Activated CD8-positive, alpha-beta memory T cell treated with anti-CD3 and anti-CD28 coated beads, Interleukin-2, amount 10 ng/mL, durations not matched to agents 7 days and 5 days (primary cell): ENCODE measurements around the gene DISP3. TPM values are rescaled to one million over a fixed set of nuclear protein-coding genes. Genes with fewer than 3 reads are reported as not detected.

Experiments used
- ATAC-seq: fragments of 150-1000 bp; cut with Tn5 transposase; one replicate; pipeline ENCODE4 v1.10.0; 2021; ENCODE audit warnings: moderate library complexity
- CTCF ChIA-PET: fragments of 350-600 bp; sonication (Branson Sonifier 250); formaldehyde crosslinking; loops from one replicate; lab custom pipeline; 2021; ENCODE audit warnings: antibody characterized with exemption; lab: Charles Lee
- DNase-seq: peaks from one replicate; pipeline ENCODE4 v3.0.0-alpha.2; 2020
- H3K27ac Mint-ChIP-seq: one replicate; pipeline ENCODE4 v1.8.0; 2021; ENCODE audit warnings: mild to moderate bottlenecking, mixed read lengths
- H3K27me3 Mint-ChIP-seq: one replicate; pipeline ENCODE4 v1.8.0; 2021; ENCODE audit warnings: mixed read lengths
- H3K36me3 Mint-ChIP-seq: one replicate; pipeline ENCODE4 v1.8.0; 2021; ENCODE audit warnings: mild to moderate bottlenecking, mixed read lengths
- H3K4me1 Mint-ChIP-seq: one replicate; pipeline ENCODE4 v1.8.0; 2021; ENCODE audit warnings: mixed read lengths
- H3K4me3 Mint-ChIP-seq: one replicate; pipeline ENCODE4 v1.8.0; 2021; ENCODE audit warnings: mild to moderate bottlenecking, moderate library complexity, mixed read lengths
- H3K9me3 Mint-ChIP-seq: one replicate; pipeline ENCODE4 v1.8.0; 2022; ENCODE audit warnings: low read depth, mixed read lengths
- total RNA-seq, 2 experiments: library from RNA; stranded (reverse); gene quantifications; one replicate each; pipeline ENCODE4 v1.2.3, GENCODE V29; 2021

The DISP3 gene
- total RNA-seq, 2 experiments from 2014 or later, result 0.35 to 0.54 TPM

- DNase-seq (no peak), ATAC-seq (no peak)
- H3K9me3 Mint-ChIP-seq, result no peaks in the 10 kb centered on the region
- H3K27me3 Mint-ChIP-seq, result peaks cover 7% of the 10 kb centered on the region
- H3K4me1 Mint-ChIP-seq, result no peaks in the 10 kb centered on the region
- no peak overlapping the region for H3K4me3 Mint-ChIP-seq
- no peaks in the 10 kb centered on the region for H3K36me3 Mint-ChIP-seq
- CTCF ChIA-PET, result no interaction called here
- H3K27ac Mint-ChIP-seq, result no peak overlapping the region
Measured at GRCh38 chr1:11498956-11499594, 20.1 kb downstream of the DISP3 start.

DNA sequence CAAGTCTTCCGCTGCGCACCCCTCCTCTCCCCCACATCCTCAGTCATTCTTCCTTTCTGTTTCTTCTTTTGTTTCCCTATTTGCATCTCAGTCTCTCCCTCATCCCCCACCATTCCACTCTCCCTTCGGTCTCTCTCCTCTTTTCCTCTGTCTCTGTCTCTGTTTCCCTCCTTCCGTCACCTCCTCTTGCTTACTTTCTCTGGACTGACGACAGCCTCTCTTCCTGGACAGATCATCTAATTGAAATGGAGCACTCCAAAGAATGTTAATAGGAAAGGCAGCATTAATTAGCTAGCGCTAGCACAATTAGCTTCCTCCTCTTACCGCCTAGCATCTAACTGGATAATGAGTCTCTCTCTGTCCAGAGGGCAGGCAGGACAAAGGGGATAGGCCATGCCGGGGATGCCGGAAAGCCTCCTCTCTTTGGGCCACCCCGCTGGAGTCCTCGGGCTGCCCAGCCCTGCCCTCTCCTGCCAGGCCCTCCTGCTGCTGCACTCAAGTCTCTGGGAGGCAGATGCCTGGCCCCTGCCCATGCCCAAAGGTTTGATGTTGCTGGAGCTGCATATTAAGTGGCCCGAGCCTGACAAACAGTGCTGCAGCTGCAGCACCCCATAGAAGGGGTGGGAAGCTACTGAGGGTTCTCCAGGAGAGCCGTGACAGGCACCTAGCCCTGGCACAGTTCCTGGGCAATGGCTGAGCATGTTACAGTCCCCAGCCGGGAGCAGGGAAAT lies 20.8 kb downstream of the DISP3 start:
- CTCF ChIA-PET, result no interaction called here
- no peak overlapping the region for H3K27ac Mint-ChIP-seq
- peaks cover 7% of the 10 kb centered on the region for H3K27me3 Mint-ChIP-seq
- no peak for ATAC-seq
- no peak for DNase-seq
- H3K9me3 Mint-ChIP-seq, result no peaks in the 10 kb centered on the region
- no peak overlapping the region for H3K4me3 Mint-ChIP-seq
- H3K4me1 Mint-ChIP-seq, result no peaks in the 10 kb centered on the region
- no peaks in the 10 kb centered on the region for H3K36me3 Mint-ChIP-seq

DNA sequence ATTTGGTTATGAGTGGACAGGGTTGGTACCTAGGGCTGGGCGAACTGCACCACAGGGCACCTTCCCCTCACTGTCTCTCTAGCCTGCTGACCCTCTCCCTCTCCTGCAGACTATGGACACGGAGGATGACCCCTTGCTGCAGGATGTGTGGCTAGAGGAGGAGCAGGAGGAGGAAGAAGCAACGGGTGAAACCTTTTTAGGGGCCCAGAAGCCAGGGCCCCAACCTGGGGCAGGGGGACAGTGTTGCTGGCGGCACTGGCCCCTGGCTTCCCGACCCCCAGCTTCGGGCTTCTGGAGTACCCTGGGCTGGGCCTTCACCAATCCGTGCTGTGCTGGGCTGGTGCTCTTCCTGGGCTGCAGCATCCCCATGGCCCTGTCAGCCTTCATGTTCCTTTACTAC lies 21.9 kb downstream of the DISP3 start:
- Mint-ChIP-seq H3K4me3 (no peak overlapping the region), H3K27ac (no peak overlapping the region), H3K27me3 (peaks cover 7% of the 10 kb centered on the region), H3K36me3 (no peaks in the 10 kb centered on the region), H3K4me1 (no peaks in the 10 kb centered on the region), H3K9me3 (peaks cover 3% of the 10 kb centered on the region)
- DNase-seq, result no peak
- ATAC-seq, result no peak
- CTCF ChIA-PET, result no interaction called here

- Mint-ChIP-seq H3K27ac (no peak overlapping the region), H3K4me1 (no peaks in the 10 kb centered on the region), H3K36me3 (peaks cover 4% of the 10 kb centered on the region), H3K9me3 (peaks cover 8% of the 10 kb centered on the region), H3K27me3 (peaks cover 7% of the 10 kb centered on the region), H3K4me3 (no peak overlapping the region)
- DNase-seq (no peak), ATAC-seq (peak; percentile 53)
- CTCF ChIA-PET, result no interaction called here
Measured at GRCh38 chr1:11501491-11501897, 22.5 kb downstream of the DISP3 start.

GRCh38 chr1:11501906-11502485 lies 23.0 kb downstream of the DISP3 start:
- DNase-seq (no peak), ATAC-seq (no peak)
- CTCF ChIA-PET, result no interaction called here
- H3K4me1 Mint-ChIP-seq, result no peaks in the 10 kb centered on the region
- no peak overlapping the region for H3K27ac Mint-ChIP-seq
- H3K9me3 Mint-ChIP-seq, result peaks cover 8% of the 10 kb centered on the region
- H3K4me3 Mint-ChIP-seq, result no peak overlapping the region
- peaks cover 4% of the 10 kb centered on the region for H3K36me3 Mint-ChIP-seq
- H3K27me3 Mint-ChIP-seq, result peaks cover 7% of the 10 kb centered on the region

GRCh38 chr1:11502516-11502915 lies 23.6 kb downstream of the DISP3 start:
- Mint-ChIP-seq H3K27ac (no peak overlapping the region), H3K4me3 (no peak overlapping the region), H3K27me3 (peaks cover 7% of the 10 kb centered on the region), H3K4me1 (no peaks in the 10 kb centered on the region), H3K36me3 (peaks cover 4% of the 10 kb centered on the region), H3K9me3 (peaks cover 8% of the 10 kb centered on the region)
- DNase-seq (no peak), ATAC-seq (no peak)
- CTCF ChIA-PET, result no interaction called here

- peaks cover 5% of the 10 kb centered on the region for H3K27me3 Mint-ChIP-seq
Measured at GRCh38 chr1:11504599-11504998, 25.6 kb downstream of the DISP3 start.

GRCh38 chr1:11505591-11506538 lies 26.9 kb downstream of the DISP3 start:
- H3K9me3 Mint-ChIP-seq, result peaks cover 8% of the 10 kb centered on the region
- no peak overlapping the region for H3K4me3 Mint-ChIP-seq
- CTCF ChIA-PET, result no interaction called here
- peaks cover 4% of the 10 kb centered on the region for H3K36me3 Mint-ChIP-seq
- no peak for DNase-seq
- no peaks in the 10 kb centered on the region for H3K4me1 Mint-ChIP-seq
- no peak for ATAC-seq
- H3K27ac Mint-ChIP-seq, result no peak overlapping the region
- H3K27me3 Mint-ChIP-seq, result peaks cover 3% of the 10 kb centered on the region

More at GRCh38 chr1:11504599-11504998, 25.6 kb downstream of the DISP3 start:
- Mint-ChIP-seq H3K4me1 (no peaks in the 10 kb centered on the region), H3K36me3 (peaks cover 4% of the 10 kb centered on the region), H3K4me3 (no peak overlapping the region), H3K9me3 (peaks cover 8% of the 10 kb centered on the region), H3K27ac (no peak overlapping the region)
- DNase-seq (no peak), ATAC-seq (no peak)
- CTCF ChIA-PET, result interaction anchor here (0.6 kb wide), 1 partner anchor 16 kb away, joined by 3 read pairs; no protein-coding TSS in a partner anchor

- Mint-ChIP-seq H3K4me3 (no peak overlapping the region), H3K9me3 (peaks cover 11% of the 10 kb centered on the region), H3K27me3 (peaks cover 2% of the 10 kb centered on the region), H3K27ac (no peak overlapping the region), H3K36me3 (peaks cover 4% of the 10 kb centered on the region), H3K4me1 (no peaks in the 10 kb centered on the region)
- ATAC-seq (no peak), DNase-seq (no peak)
- CTCF ChIA-PET, result no interaction called here
Measured at GRCh38 chr1:11507309-11507708, 28.4 kb downstream of the DISP3 start.

DNA sequence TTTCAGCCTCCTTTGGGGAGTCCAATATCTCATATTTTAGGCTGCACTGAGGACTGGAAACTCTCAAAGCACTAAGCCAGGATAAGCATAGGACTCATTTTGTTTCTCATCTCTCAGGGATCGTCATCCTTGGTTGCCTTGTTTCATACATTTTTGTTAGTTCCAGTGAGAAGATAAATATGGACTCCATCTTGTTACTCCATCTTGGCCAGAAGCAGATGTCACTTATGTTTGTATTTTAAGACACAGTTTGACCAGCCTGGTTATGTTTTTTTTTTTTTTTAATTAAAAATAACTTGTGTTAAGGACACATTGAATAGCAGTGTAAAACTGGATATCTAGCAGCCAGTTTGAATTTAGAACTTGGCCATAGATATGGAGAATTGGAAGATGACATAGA lies 34.7 kb downstream of the DISP3 start:
- Mint-ChIP-seq H3K4me1 (no peaks in the 10 kb centered on the region), H3K9me3 (peaks cover 6% of the 10 kb centered on the region), H3K4me3 (no peak overlapping the region), H3K27ac (no peak overlapping the region), H3K27me3 (peaks cover 10% of the 10 kb centered on the region), H3K36me3 (no peaks in the 10 kb centered on the region)
- no peak for DNase-seq
- CTCF ChIA-PET, result no interaction called here
- ATAC-seq, result no peak

DNA sequence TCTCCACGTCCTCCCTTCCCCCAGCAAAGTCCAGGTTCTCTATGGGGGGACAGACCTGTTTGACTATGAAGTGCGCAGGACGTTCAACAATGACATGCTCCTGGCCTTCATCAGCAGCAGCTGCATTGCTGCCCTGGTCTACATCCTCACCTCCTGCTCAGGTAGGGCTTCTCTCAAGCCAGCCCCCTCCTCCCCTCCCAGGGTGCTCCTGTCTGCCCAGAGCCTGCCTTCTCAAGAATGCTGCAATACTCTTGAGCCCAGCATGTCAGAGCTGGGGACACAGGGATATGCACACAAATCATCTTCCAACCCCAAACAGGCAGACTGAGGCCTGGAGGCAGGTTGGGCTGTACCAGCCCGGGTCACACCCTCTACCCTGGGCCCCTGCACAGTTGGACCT lies 35.4 kb downstream of the DISP3 start:
- H3K9me3 Mint-ChIP-seq, result peaks cover 6% of the 10 kb centered on the region
- ATAC-seq (no peak), DNase-seq (no peak)
- CTCF ChIA-PET, result no interaction called here
- H3K27me3 Mint-ChIP-seq, result peaks cover 10% of the 10 kb centered on the region
- no peak overlapping the region for H3K27ac Mint-ChIP-seq
- H3K36me3 Mint-ChIP-seq, result no peaks in the 10 kb centered on the region
- no peaks in the 10 kb centered on the region for H3K4me1 Mint-ChIP-seq
- H3K4me3 Mint-ChIP-seq, result no peak overlapping the region

- ATAC-seq (no peak), DNase-seq (no peak)
- Mint-ChIP-seq H3K27ac (peak overlapping the region; percentile 2), H3K27me3 (peaks cover 10% of the 10 kb centered on the region), H3K4me3 (no peak overlapping the region), H3K9me3 (peaks cover 6% of the 10 kb centered on the region), H3K4me1 (no peaks in the 10 kb centered on the region), H3K36me3 (no peaks in the 10 kb centered on the region)
- CTCF ChIA-PET, result no interaction called here
Measured at GRCh38 chr1:11515368-11516300, 36.7 kb downstream of the DISP3 start.
